Measurements from ENCODE around the gene UGT1A9.
"Not testable (repeated sequence)": the region's sequence is repeated elsewhere in the genome, so short reads cannot be mapped to it uniquely, and the experiment has no call there.

The UGT1A9 gene

DNA sequence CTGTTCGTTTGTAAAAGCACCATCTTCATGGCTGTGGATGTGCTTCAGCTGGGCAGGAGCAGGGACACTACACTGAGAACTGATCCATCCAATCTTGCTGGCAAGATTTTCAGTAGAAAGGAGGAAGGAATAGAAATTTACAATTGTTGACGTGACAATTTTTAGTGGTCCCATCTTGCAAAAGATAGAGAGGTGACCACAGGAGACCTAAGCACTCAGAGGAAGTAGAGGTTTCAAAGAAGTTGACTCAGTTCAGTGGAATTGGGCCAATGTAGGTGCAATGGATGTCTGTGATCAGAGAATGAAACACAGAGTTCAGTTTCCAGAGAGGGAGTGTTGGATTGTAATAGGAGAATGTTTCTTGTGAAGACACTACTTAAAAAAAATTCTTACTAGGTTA is 42.4 kb downstream of the UGT1A9 start:
- H3K9me3 ChIP-seq (ENCODE audit: insufficient read depth, low read depth, low read length) = peaks cover 2% of the 10 kb centered on the region
- no peaks in the 10 kb centered on the region for H3K79me2 ChIP-seq (ENCODE audit: control insufficient read depth, insufficient read depth, low read length, poor library complexity)
- no peak overlapping the region for H2BK120ac ChIP-seq (ENCODE audit: insufficient read depth, low read length, poor library complexity)
- H3K36me3 ChIP-seq (ENCODE audit: control insufficient read depth in 1 of 2, insufficient read depth in 2 of 2, low read length in 2 of 2) = no peaks in the 10 kb centered on the region
- H4K12ac ChIP-seq (ENCODE audit: low read depth, low read length) = no peak overlapping the region
- H4K8ac ChIP-seq (ENCODE audit: low read depth, low read length) = no peak overlapping the region
- no peak overlapping the region for H3K9ac ChIP-seq (ENCODE audit: low read length)
- no CpG with 5 or more reads among the region's 2 CpGs for WGBS (ENCODE audit: extremely low coverage, insufficient coverage, insufficient read length)
- H2BK12ac ChIP-seq (ENCODE audit: low read length) = no peak overlapping the region
- no peak overlapping the region for H4K91ac ChIP-seq (ENCODE audit: low read depth, low read length)
- H2BK5ac ChIP-seq (ENCODE audit: low read depth, low read length, poor library complexity) = no peak overlapping the region
- H3K18ac ChIP-seq (ENCODE audit: low read length) = no peak overlapping the region
- H3K4me3 ChIP-seq (ENCODE audit: low read depth, low read length) = no peak overlapping the region
- no peak overlapping the region for H3K4ac ChIP-seq (ENCODE audit: low read depth, low read length)
- no peaks in the 10 kb centered on the region for H3K27me3 ChIP-seq (ENCODE audit: insufficient read depth, low read length)
- H2AK5ac ChIP-seq (ENCODE audit: low read length) = no peak overlapping the region
- H3K4me2 ChIP-seq (ENCODE audit: low read length) = no peak overlapping the region
- H3K27ac ChIP-seq (ENCODE audit: low read depth, low read length) = no peak overlapping the region
- no peak overlapping the region for H3K23ac ChIP-seq (ENCODE audit: low read length)
- H2AFZ ChIP-seq (ENCODE audit: insufficient read depth, low read length, poor library complexity) = no peak overlapping the region
- H3K79me1 ChIP-seq (ENCODE audit: low read length) = no peaks in the 10 kb centered on the region
- no peaks in the 10 kb centered on the region for H3K4me1 ChIP-seq (ENCODE audit: control insufficient read depth in 1 of 2, insufficient read depth in 2 of 2, low read length in 2 of 2)
- H3K14ac ChIP-seq (ENCODE audit: low read length) = no peak overlapping the region
- DNase-seq = no peak

DNA sequence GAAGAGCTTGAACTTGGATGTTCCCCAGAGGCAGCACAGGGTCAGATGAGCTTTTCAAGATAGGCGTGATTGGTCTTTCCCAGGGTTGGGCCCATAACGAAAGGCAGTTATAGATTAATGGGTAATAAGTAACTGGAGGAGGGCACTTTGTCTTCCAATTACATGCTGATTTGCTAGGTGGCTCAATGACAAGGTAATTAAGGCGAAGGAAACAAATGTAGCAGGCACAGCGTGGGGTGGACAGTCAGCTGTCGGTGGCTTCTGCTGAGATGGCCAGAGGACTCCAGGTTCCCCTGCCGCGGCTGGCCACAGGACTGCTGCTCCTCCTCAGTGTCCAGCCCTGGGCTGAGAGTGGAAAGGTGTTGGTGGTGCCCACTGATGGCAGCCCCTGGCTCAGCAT is 46.9 kb downstream of the UGT1A9 start, which contains the start of gene UGT1A4:
TSS of gene UGT1A4 (plus strand) at position 185 of the 400 bp plus-strand sequence. CDS start at position 270, 85 bp downstream.
- no peak within 1 kb of the TSS for H3K4ac ChIP-seq (ENCODE audit: low read depth, low read length)
- H2AFZ ChIP-seq (ENCODE audit: insufficient read depth, low read length, poor library complexity) = no peak within 1 kb of the TSS
- no peak within 1 kb of the TSS for H4K8ac ChIP-seq (ENCODE audit: low read depth, low read length)
- peaks cover 8% of the 10 kb centered on the region for H3K9me3 ChIP-seq (ENCODE audit: insufficient read depth, low read depth, low read length)
- no peak within 1 kb of the TSS for H2BK12ac ChIP-seq (ENCODE audit: low read length)
- H3K14ac ChIP-seq (ENCODE audit: low read length) = no peak within 1 kb of the TSS
- WGBS (ENCODE audit: extremely low coverage, insufficient coverage, insufficient read length) = no CpG with 5 or more reads among the region's 7 CpGs
- no peak within 1 kb of the TSS for H3K18ac ChIP-seq (ENCODE audit: low read length)
- H3K79me1 ChIP-seq (ENCODE audit: low read length) = no peaks in the 10 kb centered on the region
- no peak within 1 kb of the TSS for H4K12ac ChIP-seq (ENCODE audit: low read depth, low read length)
- no peak within 1 kb of the TSS for H3K9ac ChIP-seq (ENCODE audit: low read length)
- H2BK5ac ChIP-seq (ENCODE audit: low read depth, low read length, poor library complexity) = no peak within 1 kb of the TSS
- no peak within 1 kb of the TSS for H3K4me2 ChIP-seq (ENCODE audit: low read length)
- no peak within 1 kb of the TSS for H3K4me3 ChIP-seq (ENCODE audit: low read depth, low read length)
- no peaks in the 10 kb centered on the region for H3K36me3 ChIP-seq (ENCODE audit: control insufficient read depth in 1 of 2, insufficient read depth in 2 of 2, low read length in 2 of 2)
- no peak for DNase-seq
- no peak within 1 kb of the TSS for H3K23ac ChIP-seq (ENCODE audit: low read length)
- H3K27me3 ChIP-seq (ENCODE audit: insufficient read depth, low read length) = no peaks in the 10 kb centered on the region
- H4K91ac ChIP-seq (ENCODE audit: low read depth, low read length) = no peak within 1 kb of the TSS
- H3K4me1 ChIP-seq (ENCODE audit: control insufficient read depth in 1 of 2, insufficient read depth in 2 of 2, low read length in 2 of 2) = no peaks in the 10 kb centered on the region
- no peak within 1 kb of the TSS for H3K27ac ChIP-seq (ENCODE audit: low read depth, low read length)
- H2AK5ac ChIP-seq (ENCODE audit: low read length) = no peak within 1 kb of the TSS
- no peak within 1 kb of the TSS for H2BK120ac ChIP-seq (ENCODE audit: insufficient read depth, low read length, poor library complexity)
- H3K79me2 ChIP-seq (ENCODE audit: control insufficient read depth, insufficient read depth, low read length, poor library complexity) = no peaks in the 10 kb centered on the region

DNA sequence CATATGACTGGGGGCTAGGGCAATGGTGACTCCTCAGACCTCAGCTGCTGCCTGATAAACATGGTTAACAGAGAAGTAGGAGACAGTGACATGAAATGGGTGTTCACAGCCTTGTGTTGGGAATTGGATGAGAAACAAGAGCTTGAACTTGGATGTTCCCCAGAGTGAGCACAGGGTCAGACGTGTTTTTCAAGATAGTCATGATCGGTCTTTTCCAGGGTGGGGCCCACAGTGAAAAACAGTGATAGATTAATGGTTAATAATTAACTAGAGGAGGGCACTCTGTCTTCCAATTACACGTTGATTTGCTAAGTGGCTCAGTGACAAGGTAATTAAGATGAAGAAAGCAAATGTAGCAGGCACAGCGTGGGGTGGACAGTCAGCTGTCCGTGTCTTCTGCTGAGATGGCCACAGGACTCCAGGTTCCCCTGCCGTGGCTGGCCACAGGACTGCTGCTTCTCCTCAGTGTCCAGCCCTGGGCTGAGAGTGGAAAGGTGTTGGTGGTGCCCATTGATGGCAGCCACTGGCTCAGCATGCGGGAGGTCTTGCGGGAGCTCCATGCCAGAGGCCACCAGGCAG is 57.1 kb downstream of the UGT1A9 start, which contains the start of gene UGT1A3:
TSS of gene UGT1A3 (plus strand) at position 320 of the 579 bp plus-strand sequence. CDS start at position 405, 85 bp downstream.
- Histone ChIP-seq H3K27me3 (ENCODE audit: insufficient read depth, low read length) (no peaks in the 10 kb centered on the region), H2BK120ac (ENCODE audit: insufficient read depth, low read length, poor library complexity) (no peak within 1 kb of the TSS), H3K18ac (ENCODE audit: low read length) (no peak within 1 kb of the TSS), H2BK12ac (ENCODE audit: low read length) (no peak within 1 kb of the TSS), H3K79me1 (ENCODE audit: low read length) (no peaks in the 10 kb centered on the region), H3K14ac (ENCODE audit: low read length) (no peak within 1 kb of the TSS), H3K4me1 (ENCODE audit: control insufficient read depth in 1 of 2, insufficient read depth in 2 of 2, low read length in 2 of 2) (no peaks in the 10 kb centered on the region), H4K8ac (ENCODE audit: low read depth, low read length) (no peak within 1 kb of the TSS), H3K79me2 (ENCODE audit: control insufficient read depth, insufficient read depth, low read length, poor library complexity) (no peaks in the 10 kb centered on the region), H2BK5ac (ENCODE audit: low read depth, low read length, poor library complexity) (no peak within 1 kb of the TSS), H3K4me2 (ENCODE audit: low read length) (no peak within 1 kb of the TSS), H3K23ac (ENCODE audit: low read length) (no peak within 1 kb of the TSS), H2AFZ (ENCODE audit: insufficient read depth, low read length, poor library complexity) (no peak within 1 kb of the TSS), H3K4ac (ENCODE audit: low read depth, low read length) (no peak within 1 kb of the TSS), H4K91ac (ENCODE audit: low read depth, low read length) (no peak within 1 kb of the TSS), H3K36me3 (ENCODE audit: control insufficient read depth in 1 of 2, insufficient read depth in 2 of 2, low read length in 2 of 2) (no peaks in the 10 kb centered on the region), H4K12ac (ENCODE audit: low read depth, low read length) (no peak within 1 kb of the TSS), H3K4me3 (ENCODE audit: low read depth, low read length) (no peak within 1 kb of the TSS), H3K27ac (ENCODE audit: low read depth, low read length) (no peak within 1 kb of the TSS), H2AK5ac (ENCODE audit: low read length) (no peak within 1 kb of the TSS), H3K9me3 (ENCODE audit: insufficient read depth, low read depth, low read length) (peaks cover 10% of the 10 kb centered on the region), H3K9ac (ENCODE audit: low read length) (no peak within 1 kb of the TSS)
- no CpG with 5 or more reads among the region's 8 CpGs for WGBS (ENCODE audit: extremely low coverage, insufficient coverage, insufficient read length)
- no peak for DNase-seq

DNA sequence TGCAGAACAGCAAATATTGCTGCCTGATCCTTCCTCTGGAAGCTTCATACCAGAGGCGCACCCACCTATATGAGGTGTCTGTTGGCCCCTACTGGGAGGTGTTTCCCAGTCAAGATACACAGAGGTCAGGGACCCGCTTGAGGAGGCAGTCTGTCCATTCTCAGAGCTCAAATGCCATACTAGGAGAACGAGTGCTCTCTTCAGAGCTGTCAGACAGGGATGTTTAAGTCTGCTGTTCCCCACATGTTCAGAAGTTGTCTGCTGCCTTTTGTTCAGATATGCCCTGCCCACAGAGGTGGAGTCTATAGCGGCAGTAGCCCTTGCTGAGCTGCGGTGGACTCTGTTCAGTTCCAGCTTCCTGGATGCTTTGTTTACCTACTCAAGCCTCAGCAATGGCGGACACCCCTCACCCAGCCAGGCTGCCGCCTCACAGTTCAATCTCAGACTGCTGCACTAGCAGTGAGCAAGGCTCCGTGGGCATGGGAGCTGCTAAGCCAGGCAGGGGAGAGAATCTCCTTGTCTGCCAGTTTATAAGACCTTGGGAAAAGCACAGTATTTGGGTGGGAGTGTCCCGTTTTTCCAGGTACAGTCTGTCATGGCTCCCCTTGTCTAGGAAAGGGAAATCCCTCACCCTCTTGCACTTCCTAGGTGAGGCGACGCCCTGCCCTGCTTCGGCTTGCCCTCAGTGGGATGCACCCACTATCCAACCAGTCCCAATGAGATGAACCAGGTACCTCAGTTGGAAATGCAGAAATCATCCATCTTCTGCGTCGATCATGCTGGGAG is 65.4 kb downstream of the UGT1A9 start:
- not testable (repeated sequence) for H2BK120ac ChIP-seq (ENCODE audit: insufficient read depth, low read length, poor library complexity); H3K4me1 ChIP-seq (ENCODE audit: control insufficient read depth in 1 of 2, insufficient read depth in 2 of 2, low read length in 2 of 2); H3K79me1 ChIP-seq (ENCODE audit: low read length); H3K14ac ChIP-seq (ENCODE audit: low read length); H3K9ac ChIP-seq (ENCODE audit: low read length); H3K27ac ChIP-seq (ENCODE audit: low read depth, low read length); H4K8ac ChIP-seq (ENCODE audit: low read depth, low read length); H4K91ac ChIP-seq (ENCODE audit: low read depth, low read length); H2AFZ ChIP-seq (ENCODE audit: insufficient read depth, low read length, poor library complexity); H3K36me3 ChIP-seq (ENCODE audit: control insufficient read depth in 1 of 2, insufficient read depth in 2 of 2, low read length in 2 of 2); H2BK12ac ChIP-seq (ENCODE audit: low read length); H4K12ac ChIP-seq (ENCODE audit: low read depth, low read length); H3K4me2 ChIP-seq (ENCODE audit: low read length); H3K79me2 ChIP-seq (ENCODE audit: control insufficient read depth, insufficient read depth, low read length, poor library complexity); H3K18ac ChIP-seq (ENCODE audit: low read length); H3K9me3 ChIP-seq (ENCODE audit: insufficient read depth, low read depth, low read length); H2AK5ac ChIP-seq (ENCODE audit: low read length); DNase-seq; H2BK5ac ChIP-seq (ENCODE audit: low read depth, low read length, poor library complexity); H3K23ac ChIP-seq (ENCODE audit: low read length); H3K27me3 ChIP-seq (ENCODE audit: insufficient read depth, low read length); H3K4ac ChIP-seq (ENCODE audit: low read depth, low read length)
- peak overlapping the region; percentile 56 for H3K4me3 ChIP-seq (ENCODE audit: low read depth, low read length)
- no CpG with 5 or more reads among the region's 14 CpGs for WGBS (ENCODE audit: extremely low coverage, insufficient coverage, insufficient read length)
